ENCODE measurements around the gene LTC4S. TPM values are rescaled to one million over a fixed set of nuclear protein-coding genes. Genes with fewer than 3 reads are reported as not detected.

LTC4S gene
- total and polyA plus RNA-seq, 2 experiments from 2014 or later = 3.7 TPM; not detected in 1

GRCh38 chr5:179762781-179763176, 31.0 kb upstream of the LTC4S start:
- H4K20me1 ChIP-seq (ENCODE audit: insufficient read depth, poor library complexity, severe bottlenecking) = peaks cover 82% of the 10 kb centered on the region
- no peaks in the 10 kb centered on the region for H3K9me3 ChIP-seq (ENCODE audit: low read depth)
- 38% methylated on average over 3 of the region's 3 CpGs for WGBS (ENCODE audit: low lambda C conversion rate, missing lambda C conversion rate)
- no peak overlapping the region for H2AFZ ChIP-seq
- no peaks in the 10 kb centered on the region for H3K27me3 ChIP-seq
- H3K79me2 ChIP-seq = peaks cover 89% of the 10 kb centered on the region
- no peaks in the 10 kb centered on the region for H3K36me3 ChIP-seq (replicated peaks; ENCODE audit: insufficient read depth, low read depth)
- peak overlapping the region; percentile 3 for H3K4me2 ChIP-seq
- no peak for DNase-seq (ENCODE audit: low spot score)
- no peak overlapping the region for H3K4me3 ChIP-seq
- TF ChIP-seq CTCF (IDR thresholded peaks at IDR 0.05; ENCODE audit: poor library complexity) (no peak), EZH2phosphoT487 (IDR thresholded peaks at IDR 0.05; ENCODE audit: low read depth, severe bottlenecking, unreplicated experiment) (no peak), EZH2 (IDR thresholded peaks at IDR 0.05; ENCODE audit: borderline replicate concordance) (no peak)
- peak overlapping the region; percentile 41 for H3K27ac ChIP-seq
- peaks cover 21% of the 10 kb centered on the region for H3K4me1 ChIP-seq (ENCODE audit: insufficient read depth)
- H3K9me2 ChIP-seq (replicated peaks; ENCODE audit: insufficient read depth) = no peaks in the 10 kb centered on the region

- WGBS (ENCODE audit: low lambda C conversion rate, missing lambda C conversion rate) = 37% methylated on average over 10 of the region's 10 CpGs
- Histone ChIP-seq H3K4me1 (ENCODE audit: insufficient read depth) (peaks cover 21% of the 10 kb centered on the region), H2AFZ (no peak overlapping the region), H3K27ac (peak overlapping the region; percentile 69), H3K9me3 (ENCODE audit: low read depth) (no peaks in the 10 kb centered on the region), H3K36me3 (replicated peaks; ENCODE audit: insufficient read depth, low read depth) (no peaks in the 10 kb centered on the region), H3K9me2 (replicated peaks; ENCODE audit: insufficient read depth) (no peaks in the 10 kb centered on the region), H3K27me3 (no peaks in the 10 kb centered on the region), H4K20me1 (ENCODE audit: insufficient read depth, poor library complexity, severe bottlenecking) (peaks cover 81% of the 10 kb centered on the region), H3K79me2 (peaks cover 89% of the 10 kb centered on the region), H3K4me2 (peak overlapping the region; percentile 48), H3K4me3 (no peak overlapping the region)
- peak; percentile 87 for DNase-seq (ENCODE audit: low spot score)
- TF ChIP-seq EZH2phosphoT487 (IDR thresholded peaks at IDR 0.05; ENCODE audit: low read depth, severe bottlenecking, unreplicated experiment) (no peak), CTCF (IDR thresholded peaks at IDR 0.05; ENCODE audit: poor library complexity) (peak; percentile 91), EZH2 (IDR thresholded peaks at IDR 0.05; ENCODE audit: borderline replicate concordance) (no peak)
Measured at GRCh38 chr5:179763215-179763945, 30.4 kb upstream of the LTC4S start.

- H3K27ac ChIP-seq = peak overlapping the region; percentile 69
- no peak overlapping the region for H3K4me3 ChIP-seq
- TF ChIP-seq CTCF (IDR thresholded peaks at IDR 0.05; ENCODE audit: poor library complexity) (no peak), EZH2phosphoT487 (IDR thresholded peaks at IDR 0.05; ENCODE audit: low read depth, severe bottlenecking, unreplicated experiment) (no peak), EZH2 (IDR thresholded peaks at IDR 0.05; ENCODE audit: borderline replicate concordance) (no peak)
- no peak overlapping the region for H2AFZ ChIP-seq
- H3K79me2 ChIP-seq = peaks cover 89% of the 10 kb centered on the region
- WGBS (ENCODE audit: low lambda C conversion rate, missing lambda C conversion rate) = 79% methylated on average over 8 of the region's 8 CpGs
- H3K9me2 ChIP-seq (replicated peaks; ENCODE audit: insufficient read depth) = no peaks in the 10 kb centered on the region
- no peak for DNase-seq (ENCODE audit: low spot score)
- H3K4me1 ChIP-seq (ENCODE audit: insufficient read depth) = peaks cover 21% of the 10 kb centered on the region
- no peaks in the 10 kb centered on the region for H3K9me3 ChIP-seq (ENCODE audit: low read depth)
- H3K27me3 ChIP-seq = no peaks in the 10 kb centered on the region
- H4K20me1 ChIP-seq (ENCODE audit: insufficient read depth, poor library complexity, severe bottlenecking) = peaks cover 81% of the 10 kb centered on the region
- no peaks in the 10 kb centered on the region for H3K36me3 ChIP-seq (replicated peaks; ENCODE audit: insufficient read depth, low read depth)
- H3K4me2 ChIP-seq = no peak overlapping the region
Measured at GRCh38 chr5:179764056-179764455, 29.7 kb upstream of the LTC4S start.

Measured in hepatocyte (in vitro differentiated cells).